Activated naive CD4-positive, alpha-beta T cell treated with anti-CD3 and anti-CD28 coated beads for 36 hours (primary cell): ENCODE results near the gene FAT3. TPM values are rescaled to one million over a fixed set of nuclear protein-coding genes. Genes with fewer than 3 reads are reported as not detected.

ENCODE experiments used
- CTCF ChIA-PET: fragments of 350-600 bp; sonication (Branson Sonifier 250); formaldehyde crosslinking; loops from one replicate; lab custom pipeline; 2021; ENCODE audit warnings: antibody characterized with exemption; lab: Charles Lee
- DNase-seq: peaks from one replicate; pipeline ENCODE4 v3.0.0-alpha.2; 2020
- H3K27ac Mint-ChIP-seq: one replicate; pipeline ENCODE4 v1.8.0; 2021; ENCODE audit warnings: mild to moderate bottlenecking, mixed read lengths
- H3K27me3 Mint-ChIP-seq: one replicate; pipeline ENCODE4 v1.8.0; 2021; ENCODE audit warnings: low read depth, mixed read lengths
- H3K36me3 Mint-ChIP-seq: one replicate; pipeline ENCODE4 v1.8.0; 2021; ENCODE audit warnings: low read depth, mixed read lengths
- H3K4me1 Mint-ChIP-seq: one replicate; pipeline ENCODE4 v1.8.0; 2021; ENCODE audit warnings: low read depth, mixed read lengths
- H3K4me3 Mint-ChIP-seq: one replicate; pipeline ENCODE4 v1.8.0; 2021; ENCODE audit warnings: mild to moderate bottlenecking, moderate library complexity, mixed read lengths
- H3K9me3 Mint-ChIP-seq: one replicate; pipeline ENCODE4 v1.8.0; 2021; ENCODE audit warnings: mixed read lengths
- intact Hi-C: fragments of 100-400 bp; cut with micrococcal nuclease; formaldehyde crosslinking; loops from one replicate; pipeline ENCODE4 v1.15.1; 2023
- total RNA-seq, 2 experiments: library from RNA; stranded (reverse); gene quantifications; one replicate each; pipeline ENCODE4 v1.2.3, GENCODE V29; 2021

The FAT3 gene
- total RNA-seq, 2 experiments from 2014 or later, result not detected

GRCh38 chr11:92269021-92269420 is 44.4 kb downstream of the FAT3 start:
- Mint-ChIP-seq H3K27ac (no peak overlapping the region), H3K36me3 (no peaks in the 10 kb centered on the region), H3K4me1 (no peaks in the 10 kb centered on the region), H3K4me3 (no peak overlapping the region), H3K27me3 (no peaks in the 10 kb centered on the region), H3K9me3 (peaks cover 6% of the 10 kb centered on the region)
- DNase-seq, result no peak
- intact Hi-C loops, result no loop called here
- CTCF ChIA-PET, result no interaction called here

- CTCF ChIA-PET, result no interaction called here
- intact Hi-C loops, result no loop called here
- Mint-ChIP-seq H3K27ac (no peak overlapping the region), H3K4me1 (no peaks in the 10 kb centered on the region), H3K4me3 (no peak overlapping the region), H3K27me3 (no peaks in the 10 kb centered on the region), H3K36me3 (no peaks in the 10 kb centered on the region), H3K9me3 (peaks cover 6% of the 10 kb centered on the region)
- DNase-seq, result no peak
These were observed 45.2 kb downstream of the FAT3 start for GRCh38 chr11:92269841-92270240.

GRCh38 chr11:92272651-92273050 is 48.0 kb downstream of the FAT3 start:
- H3K9me3 Mint-ChIP-seq, result peaks cover 6% of the 10 kb centered on the region
- H3K4me3 Mint-ChIP-seq, result no peak overlapping the region
- CTCF ChIA-PET, result no interaction called here
- no peaks in the 10 kb centered on the region for H3K36me3 Mint-ChIP-seq
- peaks cover 2% of the 10 kb centered on the region for H3K27me3 Mint-ChIP-seq
- no peaks in the 10 kb centered on the region for H3K4me1 Mint-ChIP-seq
- DNase-seq, result no peak
- intact Hi-C loops, result no loop called here
- H3K27ac Mint-ChIP-seq, result no peak overlapping the region
